ENCODE results near the gene RGS18.

- TF ChIP-seq CTCF (conservative IDR thresholded peaks at IDR 0.05; ENCODE audit: low read depth, low read length) (no peak), POLR2A (IDR thresholded peaks at IDR 0.05; ENCODE audit: low read depth, low read length) (no peak)
Measured at GRCh38 chr1:192225266-192225665, 67.0 kb downstream of the RGS18 start.

Measured in IMR-90 (cell line).